ENCODE measurements around the gene SLC8A3.

Gene SLC8A3

GRCh38 chr14:70118064-70118463 is 70.7 kb downstream of the SLC8A3 start:
- no peak for DNase-seq (ENCODE audit: low read depth in 2 of 2)

GRCh38 chr14:70116278-70116677 is 72.5 kb downstream of the SLC8A3 start:
- DNase-seq (ENCODE audit: low read depth in 2 of 2), result no peak

GRCh38 chr14:70114621-70115156 is 74.1 kb downstream of the SLC8A3 start:
- no peak for DNase-seq (ENCODE audit: low read depth in 2 of 2)

- no peak for DNase-seq (ENCODE audit: low read depth in 2 of 2)
Observed at GRCh38 chr14:70113211-70113610, 75.5 kb downstream of the SLC8A3 start.

- DNase-seq (ENCODE audit: low read depth in 2 of 2), result no peak
Observed at GRCh38 chr14:70108419-70108818, 80.3 kb downstream of the SLC8A3 start.

GRCh38 chr14:70107309-70107708 is 81.4 kb downstream of the SLC8A3 start:
- no peak for DNase-seq (ENCODE audit: low read depth in 2 of 2)

GRCh38 chr14:70100071-70100470 is 88.7 kb downstream of the SLC8A3 start:
- no peak for DNase-seq (ENCODE audit: low read depth in 2 of 2)

GRCh38 chr14:70098250-70098809 is 90.4 kb downstream of the SLC8A3 start:
- no peak for DNase-seq (ENCODE audit: low read depth in 2 of 2)

GRCh38 chr14:70097576-70098249 is 91.0 kb downstream of the SLC8A3 start:
- DNase-seq (ENCODE audit: low read depth in 2 of 2), result no peak

- no peak for DNase-seq (ENCODE audit: low read depth in 2 of 2)
Observed at GRCh38 chr14:70096866-70097265, 91.9 kb downstream of the SLC8A3 start.

GRCh38 chr14:70094631-70095030 is 94.1 kb downstream of the SLC8A3 start:
- DNase-seq (ENCODE audit: low read depth in 2 of 2), result no peak

GRCh38 chr14:70094106-70094505 is 94.6 kb downstream of the SLC8A3 start:
- no peak for DNase-seq (ENCODE audit: low read depth in 2 of 2)

- DNase-seq (ENCODE audit: low read depth in 2 of 2), result no peak
Observed at GRCh38 chr14:70093156-70093555, 95.6 kb downstream of the SLC8A3 start.

- no peak for DNase-seq (ENCODE audit: low read depth in 2 of 2)
Observed at GRCh38 chr14:70087380-70087697, 101.4 kb downstream of the SLC8A3 start.

GRCh38 chr14:70086685-70087379 is 101.9 kb downstream of the SLC8A3 start:
- DNase-seq (ENCODE audit: low read depth in 2 of 2), result no peak

- DNase-seq (ENCODE audit: low read depth in 2 of 2), result no peak
Observed at GRCh38 chr14:70084226-70084625, 104.5 kb downstream of the SLC8A3 start.

- no peak for DNase-seq (ENCODE audit: low read depth in 2 of 2)
Observed at GRCh38 chr14:70082394-70082793, 106.4 kb downstream of the SLC8A3 start.

GRCh38 chr14:70080076-70080475 is 108.7 kb downstream of the SLC8A3 start:
- DNase-seq (ENCODE audit: low read depth in 2 of 2), result no peak

GRCh38 chr14:70078329-70078728 is 110.4 kb downstream of the SLC8A3 start:
- DNase-seq (ENCODE audit: low read depth in 2 of 2), result no peak

- DNase-seq (ENCODE audit: low read depth in 2 of 2), result no peak
Observed at GRCh38 chr14:70077720-70078119, 111.0 kb downstream of the SLC8A3 start.

GRCh38 chr14:70077005-70077404 is 111.7 kb downstream of the SLC8A3 start:
- DNase-seq (ENCODE audit: low read depth in 2 of 2), result no peak

- no peak for DNase-seq (ENCODE audit: low read depth in 2 of 2)
Observed at GRCh38 chr14:70073924-70074566, 114.7 kb downstream of the SLC8A3 start.

GRCh38 chr14:70069186-70069585 is 119.6 kb downstream of the SLC8A3 start:
- DNase-seq (ENCODE audit: low read depth in 2 of 2), result no peak

Data from stimulated activated CD8-positive, alpha-beta memory T cell treated with anti-CD3 and anti-CD28 coated beads, Interleukin-15, amount 100 ng/mL, for 4 hours (primary cell).